GM12892 (cell line): ENCODE measurements around the gene ACTR3.

Experiments
- POLR2A ChIP-seq: IDR thresholded peaks from 2 replicates; pipeline ENCODE4 v1.6.1; 2011; ENCODE audit warnings: low read depth, low read length, control low read depth
- POLR2AphosphoS5 ChIP-seq: IDR thresholded peaks from 2 replicates; pipeline ENCODE4 v1.6.1; 2011; ENCODE audit warnings: low read depth, low read length, control low read depth
- TAF1 ChIP-seq: IDR thresholded peaks from 2 replicates; pipeline ENCODE4 v1.6.1; 2011; ENCODE audit warnings: low read depth, mild to moderate bottlenecking, control low read depth, low read length, borderline replicate concordance

GRCh38 chr2:113899166-113899565 lies 9.3 kb downstream of the ACTR3 start:
- no peak for TF ChIP-seq POLR2A
- TF ChIP-seq POLR2AphosphoS5 = no peak
- no peak for TF ChIP-seq TAF1
